Neural progenitor cell (in vitro differentiated cells): ENCODE results near the gene NOM1.

ENCODE experiments used
- EZH2 ChIP-seq: fragments of 200-600 bp; sonication (generic); IDR thresholded peaks from 2 replicates; pipeline ENCODE4 v1.6.1; 2017; ENCODE audit warnings: antibody characterized with exemption, mild to moderate bottlenecking, moderate library complexity
- EZH2phosphoT487 ChIP-seq: fragments of 200-600 bp; sonication (generic); IDR thresholded peaks from 2 replicates; pipeline ENCODE4 v1.6.1; 2017; ENCODE audit warnings: antibody characterized with exemption
- TF ChIP-seq, protein P1 (sequence below): fragments of 200-600 bp; sonication (generic); IDR thresholded peaks from 2 replicates; pipeline ENCODE4 v1.5.1; 2017; ENCODE audit warnings: antibody characterized with exemption, mild to moderate bottlenecking

DNA sequence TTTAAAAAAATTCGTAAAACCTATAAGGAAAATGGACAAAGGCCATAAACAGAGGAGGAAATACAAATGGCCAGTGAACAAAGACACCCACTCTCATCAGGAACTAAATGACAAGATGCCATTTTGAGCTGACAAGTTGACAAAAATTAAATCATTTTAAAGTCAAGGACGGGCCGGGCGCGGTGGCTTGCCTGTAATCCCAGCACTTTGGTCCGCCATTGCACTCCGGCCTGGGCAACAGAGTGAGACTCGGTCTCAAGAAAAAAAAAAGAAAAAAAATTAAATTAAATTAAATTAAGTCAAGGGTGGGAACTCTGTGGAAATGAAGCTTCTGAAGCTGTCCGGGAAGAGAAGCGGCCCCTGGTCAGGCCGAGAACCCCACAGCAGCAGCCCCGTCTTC is 1.2 kb upstream of the NOM1 start:
- TF ChIP-seq, protein P1, sequence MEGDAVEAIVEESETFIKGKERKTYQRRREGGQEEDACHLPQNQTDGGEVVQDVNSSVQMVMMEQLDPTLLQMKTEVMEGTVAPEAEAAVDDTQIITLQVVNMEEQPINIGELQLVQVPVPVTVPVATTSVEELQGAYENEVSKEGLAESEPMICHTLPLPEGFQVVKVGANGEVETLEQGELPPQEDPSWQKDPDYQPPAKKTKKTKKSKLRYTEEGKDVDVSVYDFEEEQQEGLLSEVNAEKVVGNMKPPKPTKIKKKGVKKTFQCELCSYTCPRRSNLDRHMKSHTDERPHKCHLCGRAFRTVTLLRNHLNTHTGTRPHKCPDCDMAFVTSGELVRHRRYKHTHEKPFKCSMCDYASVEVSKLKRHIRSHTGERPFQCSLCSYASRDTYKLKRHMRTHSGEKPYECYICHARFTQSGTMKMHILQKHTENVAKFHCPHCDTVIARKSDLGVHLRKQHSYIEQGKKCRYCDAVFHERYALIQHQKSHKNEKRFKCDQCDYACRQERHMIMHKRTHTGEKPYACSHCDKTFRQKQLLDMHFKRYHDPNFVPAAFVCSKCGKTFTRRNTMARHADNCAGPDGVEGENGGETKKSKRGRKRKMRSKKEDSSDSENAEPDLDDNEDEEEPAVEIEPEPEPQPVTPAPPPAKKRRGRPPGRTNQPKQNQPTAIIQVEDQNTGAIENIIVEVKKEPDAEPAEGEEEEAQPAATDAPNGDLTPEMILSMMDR = no peak
- TF ChIP-seq EZH2 (no peak), EZH2phosphoT487 (no peak)
